HepG2 (cell line): ENCODE data around the gene UQCRC1. TPM values are rescaled to one million over a fixed set of nuclear protein-coding genes. Genes with fewer than 3 reads are reported as not detected.

Experiments
- ASH2L ChIP-seq: fragments of 300-600, 200-600 bp; sonication (generic); IDR thresholded peaks from 2 replicates; pipeline ENCODE4 v1.7.0; 2017; ENCODE audit warnings: low read depth, mild to moderate bottlenecking, moderate library complexity, mixed read lengths, low read length; ENCODE audit not compliant: insufficient read length
- ATF1 ChIP-seq: IDR thresholded peaks from 2 replicates; pipeline ENCODE4 v1.6.1; 2016; ENCODE audit warnings: mild to moderate bottlenecking, control low read depth
- ELF1 ChIP-seq: sonication (generic); formaldehyde crosslinking; IDR thresholded peaks from 2 replicates; pipeline ENCODE4 v1.4.0; 2020; ENCODE audit warnings: missing genetic modification reagents
- GPN1 ChIP-seq: sonication (generic); formaldehyde crosslinking; IDR thresholded peaks from 2 replicates; pipeline ENCODE4 v1.5.1; 2020; ENCODE audit warnings: missing genetic modification reagents, borderline replicate concordance
- KDM5B ChIP-seq: sonication (generic); formaldehyde crosslinking; IDR thresholded peaks from 2 replicates; pipeline ENCODE4 v1.4.0; 2020; ENCODE audit warnings: missing genetic modification reagents, mild to moderate bottlenecking, borderline replicate concordance
- KDM6A ChIP-seq: IDR thresholded peaks from 2 replicates; pipeline ENCODE4 v1.6.1; 2016; ENCODE audit warnings: low read depth
- NONO ChIP-seq, 2 experiments: fragments of 450-650 bp in 1 of 2; sonication (generic) in 1 of 2; formaldehyde crosslinking in 1 of 2; IDR thresholded peaks in 1 of 2; conservative IDR thresholded peaks in 1 of 2; 2 replicates each; pipeline versions ENCODE4 v1.6.1 to v1.8.0; 2017 to 2022; ENCODE audit warnings: mild to moderate bottlenecking in 1 of 2, missing genetic modification reagents in 1 of 2, moderate library complexity in 1 of 2
- SETDB1 ChIP-seq: sonication (generic); formaldehyde crosslinking; IDR thresholded peaks from 2 replicates; pipeline ENCODE4 v1.5.1; 2020; ENCODE audit warnings: missing genetic modification reagents, mild to moderate bottlenecking, borderline replicate concordance
- ZFX ChIP-seq: sonication (generic); formaldehyde crosslinking; IDR thresholded peaks from 2 replicates; pipeline ENCODE4 v1.4.0; 2020; ENCODE audit warnings: mild to moderate bottlenecking, low read depth, missing genetic modification reagents, moderate library complexity
- ZNF143 ChIP-seq: sonication (generic); formaldehyde crosslinking; IDR thresholded peaks from 2 replicates; pipeline ENCODE4 v1.4.0; 2020; ENCODE audit warnings: missing genetic modification reagents
- ZNF510 ChIP-seq: sonication (generic); formaldehyde crosslinking; IDR thresholded peaks from 2 replicates; pipeline ENCODE4 v1.4.0; 2020; ENCODE audit warnings: low read depth, mild to moderate bottlenecking, missing genetic modification reagents
- ZSCAN30 ChIP-seq: sonication (generic); formaldehyde crosslinking; IDR thresholded peaks from 2 replicates; pipeline ENCODE4 v1.5.0; 2020; ENCODE audit warnings: mild to moderate bottlenecking, missing genetic modification reagents
- polyA plus RNA-seq, 8 experiments: library from polyadenylated mRNA; depleted of rRNA in 3 of 8; stranded (reverse) in 7 of 8; unstranded in 1 of 8; fragments of >200 nt; fragmentation: Illumina TruSeq in 4 of 8; extraction: Trizol in 4 of 8; gene quantifications; 2 replicates each; pipeline versions ENCODE4 v1.2.1 to v1.2.3, GENCODE V29; 2011 to 2016; ENCODE audit warnings: low read depth in 4 of 8, missing spikeins in 1 of 8, mixed read lengths in 1 of 8; ENCODE audit not compliant: insufficient read depth in 1 of 8
- total RNA-seq, 5 experiments: library from RNA; depleted of rRNA; stranded (reverse); fragments of >200 nt; fragmentation: Illumina TruSeq; extraction: Trizol; gene quantifications; 2 replicates each; pipeline ENCODE4 v1.2.3, GENCODE V29; 2016; ENCODE audit warnings: low read depth in 1 of 5
- TF ChIP-seq, protein P1 (sequence below): sonication (generic); formaldehyde crosslinking; IDR thresholded peaks from 2 replicates; pipeline ENCODE4 v1.4.0; 2020; ENCODE audit warnings: missing genetic modification reagents, mild to moderate bottlenecking, borderline replicate concordance
- TF ChIP-seq, protein P2 (sequence below): IDR thresholded peaks from 2 replicates; pipeline ENCODE4 v1.6.1; 2016; ENCODE audit warnings: mild to moderate bottlenecking
- TF ChIP-seq, protein P3 (sequence below): IDR thresholded peaks from 2 replicates; pipeline ENCODE4 v1.6.1; 2016; ENCODE audit warnings: low read depth
- TF ChIP-seq, protein P4 (sequence below): fragments of 450-650 bp; IDR thresholded peaks from 2 replicates; pipeline ENCODE4 v1.6.1; 2017; ENCODE audit warnings: mild to moderate bottlenecking

The UQCRC1 gene
- total and polyA plus RNA-seq, 2 of the 13 experiments (the other 11 are each of a cell fraction or from before 2014, with no cell fraction given): 316 to 680 TPM

DNA sequence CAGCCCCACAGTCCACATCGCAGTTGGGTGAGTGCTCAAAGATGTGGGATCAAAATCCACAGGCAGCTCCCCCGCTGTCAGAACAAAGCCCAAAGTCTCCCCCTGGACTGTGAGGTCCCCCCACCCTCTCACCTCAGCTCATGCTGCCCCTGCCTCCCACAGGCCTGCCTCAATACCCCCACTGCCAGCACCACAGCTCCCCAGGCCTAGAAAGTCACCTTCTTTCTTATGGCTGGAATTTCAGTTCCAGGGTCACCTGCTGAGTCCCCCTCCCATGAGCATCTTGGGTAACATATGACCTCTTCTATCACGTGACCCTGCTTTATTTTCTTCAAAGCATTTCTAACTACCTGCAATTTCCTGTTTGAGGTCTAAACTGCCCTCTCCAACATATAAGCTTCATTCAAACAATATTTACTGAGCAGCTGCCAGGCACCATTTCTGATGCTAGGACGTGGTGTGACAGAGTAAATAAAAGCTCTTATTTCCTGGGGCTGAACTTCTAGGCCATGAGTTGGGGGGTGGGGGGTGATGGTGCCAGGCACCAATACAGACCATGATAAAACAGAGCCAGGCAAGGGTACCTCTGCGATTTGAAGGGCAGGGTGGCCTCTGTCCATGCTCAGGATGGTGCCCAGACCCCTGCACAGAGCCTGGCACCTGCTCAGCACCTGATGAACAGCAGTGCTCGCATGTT, 14.6 kb upstream of the UQCRC1 start (continued):
- TF ChIP-seq, protein P1, sequence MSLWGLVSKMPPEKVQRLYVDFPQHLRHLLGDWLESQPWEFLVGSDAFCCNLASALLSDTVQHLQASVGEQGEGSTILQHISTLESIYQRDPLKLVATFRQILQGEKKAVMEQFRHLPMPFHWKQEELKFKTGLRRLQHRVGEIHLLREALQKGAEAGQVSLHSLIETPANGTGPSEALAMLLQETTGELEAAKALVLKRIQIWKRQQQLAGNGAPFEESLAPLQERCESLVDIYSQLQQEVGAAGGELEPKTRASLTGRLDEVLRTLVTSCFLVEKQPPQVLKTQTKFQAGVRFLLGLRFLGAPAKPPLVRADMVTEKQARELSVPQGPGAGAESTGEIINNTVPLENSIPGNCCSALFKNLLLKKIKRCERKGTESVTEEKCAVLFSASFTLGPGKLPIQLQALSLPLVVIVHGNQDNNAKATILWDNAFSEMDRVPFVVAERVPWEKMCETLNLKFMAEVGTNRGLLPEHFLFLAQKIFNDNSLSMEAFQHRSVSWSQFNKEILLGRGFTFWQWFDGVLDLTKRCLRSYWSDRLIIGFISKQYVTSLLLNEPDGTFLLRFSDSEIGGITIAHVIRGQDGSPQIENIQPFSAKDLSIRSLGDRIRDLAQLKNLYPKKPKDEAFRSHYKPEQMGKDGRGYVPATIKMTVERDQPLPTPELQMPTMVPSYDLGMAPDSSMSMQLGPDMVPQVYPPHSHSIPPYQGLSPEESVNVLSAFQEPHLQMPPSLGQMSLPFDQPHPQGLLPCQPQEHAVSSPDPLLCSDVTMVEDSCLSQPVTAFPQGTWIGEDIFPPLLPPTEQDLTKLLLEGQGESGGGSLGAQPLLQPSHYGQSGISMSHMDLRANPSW (CRISPR knock-in tag): 0 out of 2 replicates have a peak, but pooled peaks have one; percentile 51
- TF ChIP-seq NONO (IDR thresholded peaks at IDR 0.05) (no peak), NONO (CRISPR knock-in tag; conservative IDR thresholded peaks at IDR 0.05) (0 out of 2 replicates have a peak, but pooled peaks have one; percentile 37), ASH2L (peak; percentile 31), ZNF510 (CRISPR knock-in tag) (no peak), ATF1 (CRISPR knock-in tag) (no peak), GPN1 (CRISPR knock-in tag) (no peak), KDM6A (no peak), ZFX (CRISPR knock-in tag) (peak; percentile 76), ZSCAN30 (no peak), ZNF143 (CRISPR knock-in tag) (peak; percentile 62), KDM5B (CRISPR knock-in tag) (peak; percentile 26; the same call in 1 of the 2 replicates), SETDB1 (CRISPR knock-in tag) (no peak), ELF1 (CRISPR knock-in tag) (peak; percentile 64)
- TF ChIP-seq, protein P2, sequence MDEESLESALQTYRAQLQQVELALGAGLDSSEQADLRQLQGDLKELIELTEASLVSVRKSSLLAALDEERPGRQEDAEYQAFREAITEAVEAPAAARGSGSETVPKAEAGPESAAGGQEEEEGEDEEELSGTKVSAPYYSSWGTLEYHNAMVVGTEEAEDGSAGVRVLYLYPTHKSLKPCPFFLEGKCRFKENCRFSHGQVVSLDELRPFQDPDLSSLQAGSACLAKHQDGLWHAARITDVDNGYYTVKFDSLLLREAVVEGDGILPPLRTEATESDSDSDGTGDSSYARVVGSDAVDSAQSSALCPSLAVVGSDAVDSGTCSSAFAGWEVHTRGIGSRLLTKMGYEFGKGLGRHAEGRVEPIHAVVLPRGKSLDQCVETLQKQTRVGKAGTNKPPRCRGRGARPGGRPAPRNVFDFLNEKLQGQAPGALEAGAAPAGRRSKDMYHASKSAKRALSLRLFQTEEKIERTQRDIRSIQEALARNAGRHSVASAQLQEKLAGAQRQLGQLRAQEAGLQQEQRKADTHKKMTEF: peak; percentile 29; the same call in 1 of the 2 replicates
- TF ChIP-seq, protein P3, sequence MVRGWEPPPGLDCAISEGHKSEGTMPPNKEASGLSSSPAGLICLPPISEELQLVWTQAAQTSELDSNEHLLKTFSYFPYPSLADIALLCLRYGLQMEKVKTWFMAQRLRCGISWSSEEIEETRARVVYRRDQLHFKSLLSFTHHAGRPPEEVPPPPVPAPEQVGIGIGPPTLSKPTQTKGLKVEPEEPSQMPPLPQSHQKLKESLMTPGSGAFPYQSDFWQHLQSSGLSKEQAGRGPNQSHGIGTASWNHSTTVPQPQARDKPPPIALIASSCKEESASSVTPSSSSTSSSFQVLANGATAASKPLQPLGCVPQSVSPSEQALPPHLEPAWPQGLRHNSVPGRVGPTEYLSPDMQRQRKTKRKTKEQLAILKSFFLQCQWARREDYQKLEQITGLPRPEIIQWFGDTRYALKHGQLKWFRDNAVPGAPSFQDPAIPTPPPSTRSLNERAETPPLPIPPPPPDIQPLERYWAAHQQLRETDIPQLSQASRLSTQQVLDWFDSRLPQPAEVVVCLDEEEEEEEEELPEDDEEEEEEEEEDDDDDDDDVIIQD (CRISPR knock-in tag): peak; percentile 44
- TF ChIP-seq, protein P4, sequence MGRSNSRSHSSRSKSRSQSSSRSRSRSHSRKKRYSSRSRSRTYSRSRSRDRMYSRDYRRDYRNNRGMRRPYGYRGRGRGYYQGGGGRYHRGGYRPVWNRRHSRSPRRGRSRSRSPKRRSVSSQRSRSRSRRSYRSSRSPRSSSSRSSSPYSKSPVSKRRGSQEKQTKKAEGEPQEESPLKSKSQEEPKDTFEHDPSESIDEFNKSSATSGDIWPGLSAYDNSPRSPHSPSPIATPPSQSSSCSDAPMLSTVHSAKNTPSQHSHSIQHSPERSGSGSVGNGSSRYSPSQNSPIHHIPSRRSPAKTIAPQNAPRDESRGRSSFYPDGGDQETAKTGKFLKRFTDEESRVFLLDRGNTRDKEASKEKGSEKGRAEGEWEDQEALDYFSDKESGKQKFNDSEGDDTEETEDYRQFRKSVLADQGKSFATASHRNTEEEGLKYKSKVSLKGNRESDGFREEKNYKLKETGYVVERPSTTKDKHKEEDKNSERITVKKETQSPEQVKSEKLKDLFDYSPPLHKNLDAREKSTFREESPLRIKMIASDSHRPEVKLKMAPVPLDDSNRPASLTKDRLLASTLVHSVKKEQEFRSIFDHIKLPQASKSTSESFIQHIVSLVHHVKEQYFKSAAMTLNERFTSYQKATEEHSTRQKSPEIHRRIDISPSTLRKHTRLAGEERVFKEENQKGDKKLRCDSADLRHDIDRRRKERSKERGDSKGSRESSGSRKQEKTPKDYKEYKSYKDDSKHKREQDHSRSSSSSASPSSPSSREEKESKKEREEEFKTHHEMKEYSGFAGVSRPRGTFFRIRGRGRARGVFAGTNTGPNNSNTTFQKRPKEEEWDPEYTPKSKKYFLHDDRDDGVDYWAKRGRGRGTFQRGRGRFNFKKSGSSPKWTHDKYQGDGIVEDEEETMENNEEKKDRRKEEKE: no peak
